Stimulated activated CD4-positive, alpha-beta T cell treated with anti-CD3 and anti-CD28 coated beads, Interleukin-4, amount 100 ng/mL, for 24 hours (primary cell): ENCODE results near the gene DUSP10.

Source experiments
- DNase-seq: peaks from one replicate; pipeline ENCODE4 v3.0.0-alpha.2; 2020

The DUSP10 gene

DNA sequence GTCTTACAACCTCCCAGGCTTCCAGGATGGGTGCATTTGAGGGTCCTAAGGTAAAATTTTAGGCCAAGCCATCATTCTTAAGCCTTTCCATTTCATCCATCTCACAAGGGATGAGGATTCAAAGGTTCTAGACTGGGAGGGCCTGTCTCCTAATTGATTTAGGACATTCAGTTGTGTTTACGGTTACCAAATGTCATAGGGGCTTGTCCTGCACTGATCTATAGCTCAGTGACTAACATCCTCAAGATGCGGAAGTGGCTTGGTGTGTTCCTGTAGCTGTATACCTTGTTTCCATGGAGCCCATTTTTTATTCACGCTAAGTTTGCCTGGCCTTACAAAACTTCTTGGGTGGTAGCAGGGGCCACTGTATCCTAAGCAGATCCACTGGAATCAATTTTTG lies 52.8 kb downstream of the DUSP10 start:
- no peak for DNase-seq

DNA sequence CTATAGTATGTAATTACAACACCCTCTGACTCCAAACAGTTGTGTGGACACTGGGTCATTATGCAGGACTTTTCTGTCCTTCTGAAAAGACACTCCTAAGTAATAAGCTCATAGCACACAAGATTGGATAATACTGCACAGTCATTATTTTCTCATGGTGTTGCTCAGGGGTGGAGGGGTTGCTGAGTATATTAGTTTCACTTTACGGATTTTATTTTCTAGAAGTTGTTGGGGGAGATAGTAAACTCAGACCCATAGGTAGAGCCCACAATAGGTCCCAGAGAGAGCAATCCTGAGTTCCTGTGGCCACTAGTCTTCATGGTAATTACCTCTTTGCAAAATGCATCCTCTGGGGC lies 53.4 kb downstream of the DUSP10 start:
- DNase-seq = no peak

GRCh38 chr1:221687836-221688487 lies 53.9 kb downstream of the DUSP10 start:
- DNase-seq = no peak

- DNase-seq = no peak
These were observed 58.2 kb downstream of the DUSP10 start for GRCh38 chr1:221683681-221684080.

- DNase-seq = no peak
These were observed 61.8 kb downstream of the DUSP10 start for GRCh38 chr1:221680085-221680484.

GRCh38 chr1:221678014-221678413 lies 63.9 kb downstream of the DUSP10 start:
- DNase-seq = no peak

GRCh38 chr1:221675880-221676800 lies 65.7 kb downstream of the DUSP10 start:
- no peak for DNase-seq

- no peak for DNase-seq
These were observed 68.9 kb downstream of the DUSP10 start for GRCh38 chr1:221672965-221673364.

- no peak for DNase-seq
These were observed 69.6 kb downstream of the DUSP10 start for GRCh38 chr1:221672239-221672645.

GRCh38 chr1:221670081-221670480 lies 71.8 kb downstream of the DUSP10 start:
- no peak for DNase-seq

- no peak for DNase-seq
These were observed 72.4 kb downstream of the DUSP10 start for GRCh38 chr1:221669441-221669840.

DNA sequence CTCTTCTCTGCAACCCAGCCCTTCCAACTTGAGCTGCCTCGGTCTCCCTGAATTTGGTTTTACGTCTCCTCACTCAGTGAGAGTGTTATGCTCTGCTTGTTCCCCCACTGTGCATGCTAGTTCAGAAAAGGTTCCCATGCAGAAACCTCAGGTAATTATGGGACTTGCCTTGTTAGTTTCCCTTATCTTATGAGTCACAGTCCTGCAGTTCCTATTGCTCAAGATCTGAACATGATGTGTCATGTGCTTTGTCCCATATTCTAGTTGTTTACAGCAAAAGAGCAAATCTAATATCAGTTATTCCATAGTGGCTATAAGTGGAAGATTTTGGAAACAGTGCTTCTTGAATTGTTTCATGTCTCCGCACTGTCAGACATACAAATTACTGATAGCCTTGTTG lies 74.4 kb downstream of the DUSP10 start:
- no peak for DNase-seq

DNA sequence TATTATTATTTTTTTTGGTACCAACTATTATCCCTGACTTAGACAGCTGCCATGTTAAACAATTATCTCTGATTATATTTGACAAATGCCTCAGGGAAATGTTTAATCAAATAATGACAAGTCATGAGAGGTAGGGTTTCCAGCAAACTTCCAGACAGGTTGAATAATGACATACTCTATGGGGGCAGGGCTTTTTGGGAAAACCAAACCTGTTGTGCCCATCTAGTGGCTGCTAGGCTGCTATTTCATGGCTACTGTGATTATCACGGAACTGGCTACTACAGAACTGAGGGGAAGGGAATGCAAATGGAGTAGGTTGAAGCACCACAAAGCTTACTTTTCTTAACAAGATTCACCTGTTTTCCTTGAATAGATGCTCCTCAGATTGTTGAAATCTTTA lies 77.6 kb downstream of the DUSP10 start:
- DNase-seq = no peak

GRCh38 chr1:221663321-221663720 lies 78.6 kb downstream of the DUSP10 start:
- no peak for DNase-seq

DNA sequence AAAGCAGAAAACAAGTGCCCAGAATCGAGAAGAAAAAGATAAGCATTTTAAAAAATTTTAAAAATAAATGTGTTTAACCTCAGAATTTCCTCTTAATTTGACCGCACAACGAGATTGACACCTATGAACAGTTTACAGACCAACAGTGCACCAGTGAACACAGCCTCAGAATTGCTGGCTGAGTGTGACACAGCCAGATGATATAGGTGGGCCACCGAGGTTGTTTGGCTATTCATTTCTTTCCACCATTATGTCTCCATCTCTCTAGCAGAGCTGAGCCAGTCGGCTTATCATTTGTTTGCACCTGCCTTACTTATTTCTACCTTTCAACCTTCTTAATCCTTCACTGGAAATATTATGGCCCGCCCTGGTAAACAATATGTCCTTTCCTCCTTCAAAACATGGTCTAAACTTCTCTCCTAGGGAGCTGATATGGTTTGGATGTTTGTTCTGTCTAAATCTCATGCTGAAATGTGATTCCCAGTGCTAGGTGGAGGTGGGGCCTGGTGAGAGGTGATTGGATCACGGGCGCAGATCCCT lies 86.1 kb downstream of the DUSP10 start:
- DNase-seq = no peak
